Measurements from ENCODE around the gene UQCRC1.

Gene UQCRC1

DNA sequence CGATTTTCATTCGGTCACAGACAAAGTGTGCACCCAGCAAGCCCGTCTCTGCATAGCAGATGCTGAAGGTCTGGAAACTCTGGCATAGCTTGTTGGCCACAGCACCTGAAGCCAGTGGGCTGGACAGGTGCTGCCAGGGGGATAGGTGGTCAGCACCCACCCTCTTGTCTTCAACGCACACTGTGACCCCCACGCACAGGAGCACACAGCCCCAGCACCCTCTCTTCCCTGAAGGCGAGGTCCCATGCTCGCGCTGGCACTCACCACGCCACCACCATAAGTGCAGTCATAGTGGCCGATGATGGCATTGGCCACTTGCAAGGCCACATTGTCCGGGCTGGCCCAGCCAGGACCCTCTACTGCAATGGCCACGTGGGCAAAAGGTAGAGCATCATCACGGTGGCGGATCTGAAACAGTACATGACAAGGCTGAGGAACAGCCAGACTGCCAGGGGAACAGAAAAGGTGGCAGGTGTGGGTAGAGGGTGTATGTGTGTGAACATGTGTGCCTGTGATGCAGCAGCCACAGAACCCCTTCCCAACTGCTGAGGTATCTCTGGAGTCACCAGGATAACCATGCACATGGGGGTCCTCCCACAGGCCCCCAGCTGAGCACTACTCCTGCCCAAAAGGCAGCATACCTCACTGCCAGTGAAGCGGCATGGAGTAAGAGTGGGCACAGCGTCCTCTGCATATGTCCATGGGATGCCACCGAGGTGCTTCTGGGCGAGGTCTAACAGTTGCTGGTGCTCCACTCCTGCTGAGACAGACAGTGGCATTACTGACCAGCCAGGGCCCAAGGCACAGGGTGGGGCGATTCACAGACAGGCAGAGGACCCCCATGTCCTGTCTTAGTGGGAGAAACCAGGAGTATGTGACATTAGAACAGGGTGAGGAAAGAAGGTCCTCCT lies 8.5 kb downstream of the UQCRC1 start:
- TF ChIP-seq, protein P1, sequence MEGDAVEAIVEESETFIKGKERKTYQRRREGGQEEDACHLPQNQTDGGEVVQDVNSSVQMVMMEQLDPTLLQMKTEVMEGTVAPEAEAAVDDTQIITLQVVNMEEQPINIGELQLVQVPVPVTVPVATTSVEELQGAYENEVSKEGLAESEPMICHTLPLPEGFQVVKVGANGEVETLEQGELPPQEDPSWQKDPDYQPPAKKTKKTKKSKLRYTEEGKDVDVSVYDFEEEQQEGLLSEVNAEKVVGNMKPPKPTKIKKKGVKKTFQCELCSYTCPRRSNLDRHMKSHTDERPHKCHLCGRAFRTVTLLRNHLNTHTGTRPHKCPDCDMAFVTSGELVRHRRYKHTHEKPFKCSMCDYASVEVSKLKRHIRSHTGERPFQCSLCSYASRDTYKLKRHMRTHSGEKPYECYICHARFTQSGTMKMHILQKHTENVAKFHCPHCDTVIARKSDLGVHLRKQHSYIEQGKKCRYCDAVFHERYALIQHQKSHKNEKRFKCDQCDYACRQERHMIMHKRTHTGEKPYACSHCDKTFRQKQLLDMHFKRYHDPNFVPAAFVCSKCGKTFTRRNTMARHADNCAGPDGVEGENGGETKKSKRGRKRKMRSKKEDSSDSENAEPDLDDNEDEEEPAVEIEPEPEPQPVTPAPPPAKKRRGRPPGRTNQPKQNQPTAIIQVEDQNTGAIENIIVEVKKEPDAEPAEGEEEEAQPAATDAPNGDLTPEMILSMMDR (IDR thresholded peaks at IDR 0.05; ENCODE audit: insufficient read depth, low read length, poor library complexity, severe bottlenecking): no peak
- peaks cover 60% of the 10 kb centered on the region for H3K36me3 ChIP-seq (ENCODE audit: control insufficient read depth, insufficient read depth, low read length)

GRCh38 chr3:48599509-48600285 lies 9.7 kb downstream of the UQCRC1 start:
- Histone ChIP-seq H3K27me3 (replicated peaks; ENCODE audit: control insufficient read depth, insufficient read depth, low read length) (no peaks in the 10 kb centered on the region), H3K36me3 (ENCODE audit: control insufficient read depth, insufficient read depth, low read length) (peaks cover 48% of the 10 kb centered on the region), H3K4me3 (replicated peaks; ENCODE audit: low read depth, low read length) (no peak overlapping the region)
- DNase-seq (ENCODE audit: extremely low read depth, insufficient read length): no peak
- TF ChIP-seq, protein P1 (IDR thresholded peaks at IDR 0.05; ENCODE audit: insufficient read depth, low read length, poor library complexity, severe bottlenecking): no peak

More for the DNA sequence above, 8.5 kb downstream of the UQCRC1 start:
- no peak overlapping the region for H3K4me3 ChIP-seq (replicated peaks; ENCODE audit: low read depth, low read length)
- no peaks in the 10 kb centered on the region for H3K27me3 ChIP-seq (replicated peaks; ENCODE audit: control insufficient read depth, insufficient read depth, low read length)
- no peak for DNase-seq (ENCODE audit: extremely low read depth, insufficient read length)

- Histone ChIP-seq H3K27me3 (replicated peaks; ENCODE audit: control insufficient read depth, insufficient read depth, low read length) (no peaks in the 10 kb centered on the region; the same call in 1 of the 2 replicates), H3K4me3 (replicated peaks; ENCODE audit: low read depth, low read length) (no peak overlapping the region), H3K36me3 (ENCODE audit: control insufficient read depth, insufficient read depth, low read length) (peaks cover 43% of the 10 kb centered on the region)
- DNase-seq (ENCODE audit: extremely low read depth, insufficient read length): no peak
- TF ChIP-seq, protein P1 (IDR thresholded peaks at IDR 0.05; ENCODE audit: insufficient read depth, low read length, poor library complexity, severe bottlenecking): no peak
Observed at GRCh38 chr3:48599077-48599501, 10.4 kb downstream of the UQCRC1 start.

DNA sequence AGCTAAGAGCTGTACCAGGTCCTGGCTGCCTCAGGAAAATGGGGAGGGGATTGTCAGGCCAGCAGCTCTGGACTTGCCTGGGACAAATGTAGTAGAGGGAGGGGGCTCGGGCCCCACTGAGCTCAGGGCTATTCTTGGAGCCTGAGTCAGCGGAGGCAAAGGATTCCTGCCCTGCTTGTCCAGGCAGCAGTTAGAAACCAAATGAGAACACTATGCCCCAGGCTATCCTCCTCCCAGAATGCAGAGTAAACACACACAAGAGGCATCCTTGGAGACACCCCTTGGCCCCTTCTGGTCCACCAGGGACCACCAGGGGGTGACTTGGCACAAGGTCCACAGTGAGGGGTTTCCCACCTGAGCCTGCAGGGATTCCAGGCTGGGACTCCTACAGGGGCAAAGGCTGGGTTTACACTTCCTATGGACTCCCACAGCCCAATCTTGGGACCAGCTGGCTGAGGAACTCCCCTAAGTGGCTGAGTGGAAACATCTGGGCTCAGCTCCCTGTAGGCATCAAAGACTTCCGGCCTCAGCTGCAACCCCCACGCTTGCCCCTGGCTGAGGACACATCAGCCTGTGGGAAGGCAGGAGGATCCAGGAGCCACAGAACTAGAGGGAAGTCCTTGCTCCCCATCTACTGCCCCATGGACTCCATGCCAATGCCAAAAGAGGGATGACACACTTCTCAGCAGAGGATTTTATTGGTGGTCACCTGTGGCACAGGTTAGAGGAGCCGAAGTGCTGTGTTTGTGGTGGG lies 10.9 kb downstream of the UQCRC1 start:
- no peak for DNase-seq (ENCODE audit: extremely low read depth, insufficient read length)
- Histone ChIP-seq H3K4me3 (replicated peaks; ENCODE audit: low read depth, low read length) (no peak overlapping the region), H3K36me3 (ENCODE audit: control insufficient read depth, insufficient read depth, low read length) (peaks cover 37% of the 10 kb centered on the region), H3K27me3 (replicated peaks; ENCODE audit: control insufficient read depth, insufficient read depth, low read length) (no peaks in the 10 kb centered on the region; the same call in 1 of the 2 replicates)
- TF ChIP-seq, protein P1 (IDR thresholded peaks at IDR 0.05; ENCODE audit: insufficient read depth, low read length, poor library complexity, severe bottlenecking): no peak

DNA sequence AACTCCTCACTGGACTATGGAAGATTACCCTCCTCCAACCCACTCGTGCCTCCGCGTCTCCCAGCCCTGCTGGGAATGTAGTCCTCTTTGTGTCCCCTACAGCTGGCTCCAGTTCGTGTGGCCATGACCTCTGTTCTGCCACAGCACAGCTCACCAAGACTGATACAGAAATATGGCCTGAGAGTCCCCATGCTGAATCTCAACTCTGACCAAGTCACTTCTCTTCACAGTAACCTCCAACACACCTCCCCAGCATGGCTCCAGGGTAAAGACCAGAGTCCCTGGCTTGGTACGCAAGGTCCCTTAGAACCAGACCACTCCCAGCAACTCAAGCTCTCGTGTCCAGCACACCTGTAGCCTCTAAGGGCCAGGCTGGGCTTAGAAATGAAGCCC lies 12.0 kb downstream of the UQCRC1 start:
- DNase-seq (ENCODE audit: extremely low read depth, insufficient read length): no peak
- TF ChIP-seq, protein P1 (IDR thresholded peaks at IDR 0.05; ENCODE audit: insufficient read depth, low read length, poor library complexity, severe bottlenecking): no peak
- Histone ChIP-seq H3K4me3 (replicated peaks; ENCODE audit: low read depth, low read length) (no peak overlapping the region), H3K36me3 (ENCODE audit: control insufficient read depth, insufficient read depth, low read length) (peaks cover 30% of the 10 kb centered on the region), H3K27me3 (replicated peaks; ENCODE audit: control insufficient read depth, insufficient read depth, low read length) (no peaks in the 10 kb centered on the region; the same call in 1 of the 2 replicates)
